DOHH2 (cell line): ENCODE results near the gene THBS3.

ENCODE experiments used
- H3F3A ChIP-seq: fragments of 200-600 bp; sonication (generic), shearing (Covaris generic); 2 replicates; pipeline ENCODE4 v1.6.0; 2016; ENCODE audit warnings: antibody characterized with exemption, mild to moderate bottlenecking; ENCODE audit not compliant: control insufficient read depth, insufficient read depth
- H3K27ac ChIP-seq: fragments of 200-600 bp; sonication (generic); 2 replicates; pipeline ENCODE4 v1.5.1; 2014; ENCODE audit warnings: low read depth, mild to moderate bottlenecking, low read length, moderate library complexity
- H3K27me3 ChIP-seq: fragments of 200-600 bp; sonication (generic); 2 replicates; pipeline ENCODE4 v1.6.1; 2014; ENCODE audit warnings: mild to moderate bottlenecking, low read length, mixed read lengths; ENCODE audit not compliant: control insufficient read depth
- H3K36me3 ChIP-seq: fragments of 200-600 bp; sonication (generic); 2 replicates; pipeline ENCODE4 v1.6.1; 2014; ENCODE audit warnings: mild to moderate bottlenecking, low read length, moderate library complexity, mixed read lengths; ENCODE audit not compliant: control insufficient read depth
- H3K4me1 ChIP-seq: fragments of 200-600 bp; sonication (generic); 2 replicates; pipeline ENCODE4 v1.6.1; 2014; ENCODE audit warnings: mild to moderate bottlenecking, low read length, mixed read lengths; ENCODE audit not compliant: control insufficient read depth
- H3K4me2 ChIP-seq: fragments of 200-600 bp; sonication (generic); 2 replicates; pipeline ENCODE4 v1.6.0; 2014; ENCODE audit warnings: mild to moderate bottlenecking, low read length, moderate library complexity
- H3K4me3 ChIP-seq: fragments of 200-600 bp; sonication (generic); 2 replicates; pipeline ENCODE4 v1.5.1; 2014; ENCODE audit warnings: mild to moderate bottlenecking, low read length, mixed read lengths
- H3K79me2 ChIP-seq: fragments of 200-600 bp; sonication (generic); 2 replicates; pipeline ENCODE4 v1.6.1; 2014; ENCODE audit warnings: mild to moderate bottlenecking, low read length, mixed read lengths; ENCODE audit not compliant: control insufficient read depth
- H3K9me2 ChIP-seq: fragments of 200-600 bp; sonication (generic); replicated peaks from 2 replicates; pipeline ENCODE4 v1.6.1; 2014; ENCODE audit warnings: mild to moderate bottlenecking, low read length, mixed read lengths; ENCODE audit not compliant: control insufficient read depth
- H3K9me3 ChIP-seq: fragments of 200-600 bp; sonication (generic); 2 replicates; pipeline ENCODE4 v1.6.1; 2014; ENCODE audit warnings: antibody characterized with exemption, low read length, mixed read lengths; ENCODE audit not compliant: control insufficient read depth, insufficient read depth
- H4K20me1 ChIP-seq: fragments of 200-600 bp; sonication (generic); 2 replicates; pipeline ENCODE4 v1.6.0; 2014; ENCODE audit warnings: low read depth, mild to moderate bottlenecking, antibody characterized with exemption, low read length, moderate library complexity; ENCODE audit not compliant: control insufficient read depth, insufficient read depth
- CTCF ChIP-seq: fragments of 200-600 bp; sonication (generic); IDR thresholded peaks from one replicate; pipeline ENCODE4 v1.5.1; 2014; ENCODE audit warnings: antibody characterized with exemption, mild to moderate bottlenecking, low read depth, low read length; ENCODE audit not compliant: poor library complexity, severe bottlenecking
- EZH2phosphoT487 ChIP-seq: fragments of 200-600 bp; sonication (generic); IDR thresholded peaks from 2 replicates; pipeline ENCODE4 v1.6.1; 2017; ENCODE audit warnings: borderline replicate concordance, mild to moderate bottlenecking, antibody characterized with exemption, low read length, moderate library complexity, mixed read lengths

The THBS3 gene

GRCh38 chr1:155206891-155207805 is 549 bp downstream of the THBS3 start:
- H3K4me3 ChIP-seq: peak overlapping the region; percentile 97
- H3K27ac ChIP-seq: peak overlapping the region; percentile 76
- H4K20me1 ChIP-seq: no peaks in the 10 kb centered on the region
- no peaks in the 10 kb centered on the region for H3K9me2 ChIP-seq
- H3K9me3 ChIP-seq: no peaks in the 10 kb centered on the region
- peaks cover 11% of the 10 kb centered on the region for H3K79me2 ChIP-seq
- H3F3A ChIP-seq: peaks cover 5% of the 10 kb centered on the region
- H3K36me3 ChIP-seq: peaks cover 4% of the 10 kb centered on the region
- H3K27me3 ChIP-seq: no peaks in the 10 kb centered on the region
- TF ChIP-seq EZH2phosphoT487 (no peak), CTCF (peak; percentile 85)
- peaks cover 36% of the 10 kb centered on the region for H3K4me1 ChIP-seq
- H3K4me2 ChIP-seq: peak overlapping the region; percentile 93

- peaks cover 36% of the 10 kb centered on the region for H3K4me1 ChIP-seq
- H3K9me2 ChIP-seq: no peaks in the 10 kb centered on the region
- H3K4me3 ChIP-seq: no peak overlapping the region
- H3K36me3 ChIP-seq: peaks cover 4% of the 10 kb centered on the region
- H3K4me2 ChIP-seq: no peak overlapping the region
- H3K27me3 ChIP-seq: no peaks in the 10 kb centered on the region
- H3K9me3 ChIP-seq: no peaks in the 10 kb centered on the region
- H3F3A ChIP-seq: peaks cover 5% of the 10 kb centered on the region
- no peak overlapping the region for H3K27ac ChIP-seq
- no peaks in the 10 kb centered on the region for H4K20me1 ChIP-seq
- TF ChIP-seq CTCF (no peak), EZH2phosphoT487 (no peak)
- peaks cover 11% of the 10 kb centered on the region for H3K79me2 ChIP-seq
Observed at GRCh38 chr1:155205969-155206593, 1.6 kb downstream of the THBS3 start.

GRCh38 chr1:155205035-155205434 is 2.7 kb downstream of the THBS3 start:
- TF ChIP-seq EZH2phosphoT487: no peak
- TF ChIP-seq CTCF: no peak
- Histone ChIP-seq H4K20me1 (no peaks in the 10 kb centered on the region), H3F3A (peaks cover 5% of the 10 kb centered on the region), H3K4me2 (no peak overlapping the region), H3K27me3 (no peaks in the 10 kb centered on the region), H3K27ac (no peak overlapping the region), H3K79me2 (peaks cover 6% of the 10 kb centered on the region), H3K4me1 (peaks cover 30% of the 10 kb centered on the region), H3K4me3 (no peak overlapping the region), H3K9me3 (no peaks in the 10 kb centered on the region), H3K9me2 (no peaks in the 10 kb centered on the region), H3K36me3 (no peaks in the 10 kb centered on the region)
